DOHH2 (cell line): ENCODE measurements around the gene E2F4.

Experiments
- H3F3A ChIP-seq: fragments of 200-600 bp; sonication (generic), shearing (Covaris generic); 2 replicates; pipeline ENCODE4 v1.6.0; 2016; ENCODE audit warnings: antibody characterized with exemption, mild to moderate bottlenecking; ENCODE audit not compliant: control insufficient read depth, insufficient read depth
- H3K27ac ChIP-seq: fragments of 200-600 bp; sonication (generic); 2 replicates; pipeline ENCODE4 v1.5.1; 2014; ENCODE audit warnings: low read depth, mild to moderate bottlenecking, low read length, moderate library complexity
- H3K27me3 ChIP-seq: fragments of 200-600 bp; sonication (generic); 2 replicates; pipeline ENCODE4 v1.6.1; 2014; ENCODE audit warnings: mild to moderate bottlenecking, low read length, mixed read lengths; ENCODE audit not compliant: control insufficient read depth
- H3K36me3 ChIP-seq: fragments of 200-600 bp; sonication (generic); 2 replicates; pipeline ENCODE4 v1.6.1; 2014; ENCODE audit warnings: mild to moderate bottlenecking, low read length, moderate library complexity, mixed read lengths; ENCODE audit not compliant: control insufficient read depth
- H3K4me1 ChIP-seq: fragments of 200-600 bp; sonication (generic); 2 replicates; pipeline ENCODE4 v1.6.1; 2014; ENCODE audit warnings: mild to moderate bottlenecking, low read length, mixed read lengths; ENCODE audit not compliant: control insufficient read depth
- H3K4me2 ChIP-seq: fragments of 200-600 bp; sonication (generic); 2 replicates; pipeline ENCODE4 v1.6.0; 2014; ENCODE audit warnings: mild to moderate bottlenecking, low read length, moderate library complexity
- H3K4me3 ChIP-seq: fragments of 200-600 bp; sonication (generic); 2 replicates; pipeline ENCODE4 v1.5.1; 2014; ENCODE audit warnings: mild to moderate bottlenecking, low read length, mixed read lengths
- H3K79me2 ChIP-seq: fragments of 200-600 bp; sonication (generic); 2 replicates; pipeline ENCODE4 v1.6.1; 2014; ENCODE audit warnings: mild to moderate bottlenecking, low read length, mixed read lengths; ENCODE audit not compliant: control insufficient read depth
- H3K9me2 ChIP-seq: fragments of 200-600 bp; sonication (generic); replicated peaks from 2 replicates; pipeline ENCODE4 v1.6.1; 2014; ENCODE audit warnings: mild to moderate bottlenecking, low read length, mixed read lengths; ENCODE audit not compliant: control insufficient read depth
- H3K9me3 ChIP-seq: fragments of 200-600 bp; sonication (generic); 2 replicates; pipeline ENCODE4 v1.6.1; 2014; ENCODE audit warnings: antibody characterized with exemption, low read length, mixed read lengths; ENCODE audit not compliant: control insufficient read depth, insufficient read depth
- H4K20me1 ChIP-seq: fragments of 200-600 bp; sonication (generic); 2 replicates; pipeline ENCODE4 v1.6.0; 2014; ENCODE audit warnings: low read depth, mild to moderate bottlenecking, antibody characterized with exemption, low read length, moderate library complexity; ENCODE audit not compliant: control insufficient read depth, insufficient read depth
- EZH2phosphoT487 ChIP-seq: fragments of 200-600 bp; sonication (generic); IDR thresholded peaks from 2 replicates; pipeline ENCODE4 v1.6.1; 2017; ENCODE audit warnings: borderline replicate concordance, mild to moderate bottlenecking, antibody characterized with exemption, low read length, moderate library complexity, mixed read lengths
- TF ChIP-seq, protein P1 (sequence below): fragments of 200-600 bp; sonication (generic); IDR thresholded peaks from one replicate; pipeline ENCODE4 v1.5.1; 2014; ENCODE audit warnings: antibody characterized with exemption, mild to moderate bottlenecking, low read depth, low read length; ENCODE audit not compliant: poor library complexity, severe bottlenecking

The E2F4 gene

DNA sequence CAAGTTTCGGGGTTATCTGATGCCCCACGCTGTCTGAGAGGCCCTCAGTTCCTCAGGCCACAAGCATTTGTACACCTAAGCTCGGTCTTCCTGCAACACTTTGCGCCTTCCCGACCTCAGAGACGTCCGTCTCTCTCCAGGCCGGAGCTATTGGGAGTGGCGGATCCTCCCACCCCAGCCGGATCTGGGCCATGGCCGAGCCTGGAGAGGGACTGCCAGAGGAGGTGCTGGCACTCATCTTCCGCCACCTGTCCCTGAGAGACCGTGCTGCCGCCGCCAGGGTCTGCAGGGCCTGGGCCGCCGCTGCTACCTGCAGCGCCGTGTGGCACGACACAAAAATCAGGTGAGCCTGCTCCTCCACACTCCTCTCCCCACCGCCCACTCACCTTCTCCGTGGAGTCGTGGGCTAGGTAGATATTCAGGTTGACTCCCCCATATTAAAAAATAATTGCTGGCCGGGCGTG, 30.3 kb upstream of the E2F4 start:
- no peaks in the 10 kb centered on the region for H3K9me2 ChIP-seq
- H3K27me3 ChIP-seq: peaks cover 44% of the 10 kb centered on the region
- TF ChIP-seq, protein P1, sequence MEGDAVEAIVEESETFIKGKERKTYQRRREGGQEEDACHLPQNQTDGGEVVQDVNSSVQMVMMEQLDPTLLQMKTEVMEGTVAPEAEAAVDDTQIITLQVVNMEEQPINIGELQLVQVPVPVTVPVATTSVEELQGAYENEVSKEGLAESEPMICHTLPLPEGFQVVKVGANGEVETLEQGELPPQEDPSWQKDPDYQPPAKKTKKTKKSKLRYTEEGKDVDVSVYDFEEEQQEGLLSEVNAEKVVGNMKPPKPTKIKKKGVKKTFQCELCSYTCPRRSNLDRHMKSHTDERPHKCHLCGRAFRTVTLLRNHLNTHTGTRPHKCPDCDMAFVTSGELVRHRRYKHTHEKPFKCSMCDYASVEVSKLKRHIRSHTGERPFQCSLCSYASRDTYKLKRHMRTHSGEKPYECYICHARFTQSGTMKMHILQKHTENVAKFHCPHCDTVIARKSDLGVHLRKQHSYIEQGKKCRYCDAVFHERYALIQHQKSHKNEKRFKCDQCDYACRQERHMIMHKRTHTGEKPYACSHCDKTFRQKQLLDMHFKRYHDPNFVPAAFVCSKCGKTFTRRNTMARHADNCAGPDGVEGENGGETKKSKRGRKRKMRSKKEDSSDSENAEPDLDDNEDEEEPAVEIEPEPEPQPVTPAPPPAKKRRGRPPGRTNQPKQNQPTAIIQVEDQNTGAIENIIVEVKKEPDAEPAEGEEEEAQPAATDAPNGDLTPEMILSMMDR: no peak
- no peak for TF ChIP-seq EZH2phosphoT487
- no peaks in the 10 kb centered on the region for H3K79me2 ChIP-seq
- no peak overlapping the region for H3K4me3 ChIP-seq
- H3K27ac ChIP-seq: no peak overlapping the region
- H3K4me2 ChIP-seq: peak overlapping the region; percentile 93; the same call in 1 of the 2 replicates
- no peaks in the 10 kb centered on the region for H3K9me3 ChIP-seq
- H3K4me1 ChIP-seq: peaks cover 40% of the 10 kb centered on the region
- H3F3A ChIP-seq: peaks cover 13% of the 10 kb centered on the region
- peaks cover 12% of the 10 kb centered on the region; the same call in 1 of the 2 replicates for H4K20me1 ChIP-seq
- H3K36me3 ChIP-seq: no peaks in the 10 kb centered on the region

DNA sequence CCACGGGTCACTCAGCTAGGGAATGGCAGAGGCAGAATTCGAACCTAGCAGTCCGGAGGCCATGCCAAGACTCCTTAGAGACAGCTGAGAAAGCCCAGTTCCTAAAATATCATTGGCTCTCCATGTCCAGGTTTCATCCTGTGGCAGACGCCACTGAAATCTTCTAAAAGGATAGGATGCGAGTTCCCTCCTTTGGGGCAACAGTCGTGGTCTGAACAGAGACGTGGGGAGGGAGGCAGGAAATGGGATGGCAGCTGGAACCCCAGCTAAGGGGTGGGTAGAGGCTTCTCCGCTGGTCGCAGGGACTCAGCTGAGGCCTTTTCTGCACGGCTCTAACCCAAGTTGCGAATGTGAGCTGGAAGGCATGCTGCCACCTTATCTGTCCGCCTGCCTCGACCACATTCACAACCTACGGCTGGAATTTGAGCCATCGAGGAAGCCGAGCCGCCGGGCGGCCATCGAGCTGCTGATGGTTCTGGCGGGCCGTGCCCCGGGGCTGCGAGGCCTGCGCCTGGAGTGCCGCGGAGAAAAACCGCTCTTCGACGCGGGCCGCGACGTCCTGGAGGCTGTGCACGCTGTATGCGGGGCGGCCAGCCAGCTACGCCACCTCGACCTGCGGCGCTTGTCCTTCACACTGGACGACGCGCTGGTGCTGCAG, 29.3 kb upstream of the E2F4 start:
- Histone ChIP-seq H3K36me3 (no peaks in the 10 kb centered on the region), H3K27me3 (peaks cover 41% of the 10 kb centered on the region), H3K27ac (no peak overlapping the region), H4K20me1 (peaks cover 4% of the 10 kb centered on the region; the same call in 1 of the 2 replicates), H3F3A (peaks cover 10% of the 10 kb centered on the region), H3K79me2 (no peaks in the 10 kb centered on the region), H3K9me3 (no peaks in the 10 kb centered on the region), H3K4me2 (peak overlapping the region; percentile 53), H3K9me2 (no peaks in the 10 kb centered on the region), H3K4me1 (peaks cover 40% of the 10 kb centered on the region), H3K4me3 (peak overlapping the region; percentile 33; the same call in 1 of the 2 replicates)
- TF ChIP-seq EZH2phosphoT487: no peak
- TF ChIP-seq, protein P1: no peak

DNA sequence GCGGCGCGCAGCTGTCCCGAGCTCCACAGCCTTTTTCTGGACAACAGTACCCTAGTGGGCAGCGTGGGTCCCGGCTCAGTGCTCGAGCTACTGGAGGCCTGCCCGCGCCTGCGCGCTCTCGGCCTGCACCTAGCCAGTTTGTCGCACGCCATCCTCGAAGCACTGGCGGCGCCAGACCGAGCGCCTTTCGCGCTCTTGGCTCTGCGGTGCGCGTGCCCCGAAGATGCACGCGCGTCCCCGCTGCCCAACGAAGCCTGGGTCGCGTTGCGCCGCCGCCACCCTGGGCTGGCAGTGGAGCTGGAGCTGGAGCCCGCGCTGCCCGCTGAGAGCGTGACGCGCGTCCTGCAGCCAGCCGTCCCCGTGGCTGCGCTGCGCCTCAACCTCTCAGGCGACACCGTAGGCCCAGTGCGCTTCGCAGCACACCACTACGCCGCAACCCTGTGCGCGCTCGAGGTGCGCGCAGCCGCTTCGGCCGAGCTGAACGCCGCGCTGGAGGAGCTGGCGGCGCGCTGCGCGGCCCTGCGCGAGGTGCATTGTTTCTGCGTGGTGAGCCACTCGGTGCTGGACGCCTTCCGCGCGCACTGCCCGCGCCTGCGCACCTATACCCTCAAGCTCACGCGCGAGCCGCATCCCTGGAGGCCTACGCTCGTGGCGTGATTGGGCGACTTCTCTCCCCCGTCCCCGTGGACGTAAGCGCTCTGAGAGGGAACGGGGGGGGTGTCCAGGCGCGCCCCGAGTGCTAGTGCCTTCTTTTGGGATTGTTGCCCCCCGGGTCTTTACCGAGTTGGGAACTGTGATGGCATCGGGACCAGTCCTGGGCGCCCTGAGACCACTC, 28.6 kb upstream of the E2F4 start:
- Histone ChIP-seq H3K79me2 (no peaks in the 10 kb centered on the region), H4K20me1 (peaks cover 4% of the 10 kb centered on the region; the same call in 1 of the 2 replicates), H3K36me3 (no peaks in the 10 kb centered on the region), H3K27me3 (peaks cover 41% of the 10 kb centered on the region), H3K4me1 (peaks cover 32% of the 10 kb centered on the region), H3K27ac (no peak overlapping the region), H3K9me3 (no peaks in the 10 kb centered on the region), H3K4me3 (peak overlapping the region; percentile 33; the same call in 1 of the 2 replicates), H3K4me2 (peak overlapping the region; percentile 53), H3K9me2 (no peaks in the 10 kb centered on the region), H3F3A (peaks cover 4% of the 10 kb centered on the region)
- TF ChIP-seq, protein P1: no peak
- TF ChIP-seq EZH2phosphoT487: no peak; the same call in none of the 2 replicates
